ENCODE measurements around the gene PSME3.

DNA sequence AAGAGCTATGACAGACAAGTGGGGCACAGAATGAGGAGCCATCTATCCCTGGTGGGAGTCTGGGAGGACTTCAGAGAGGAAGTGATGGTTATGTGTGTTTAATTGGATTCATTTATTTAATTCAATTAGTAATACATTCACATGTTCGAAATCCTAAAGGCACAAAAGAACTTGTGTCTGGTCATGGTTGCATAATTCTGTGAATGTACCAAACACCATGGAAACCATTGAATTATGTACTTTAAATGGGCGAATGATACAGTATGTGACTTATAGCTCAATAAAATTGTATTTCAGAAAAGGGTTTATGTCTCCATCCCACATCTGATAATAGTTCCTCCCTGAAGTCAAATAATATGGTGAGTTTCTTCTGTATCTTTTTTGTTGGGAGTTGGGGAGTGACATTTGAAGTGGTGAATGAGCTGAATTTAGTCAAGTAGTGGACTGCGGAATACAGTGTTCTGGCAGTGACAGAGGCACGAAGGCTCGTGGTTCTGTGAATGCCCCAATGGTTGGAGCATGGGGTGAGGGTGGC, 47.6 kb downstream of the PSME3 start:
- TF ChIP-seq CTCF (IDR thresholded peaks at IDR 0.05; ENCODE audit: poor library complexity, severe bottlenecking) (no peak), TAF1 (IDR thresholded peaks at IDR 0.05; ENCODE audit: low read depth) (no peak), RAD21 (conservative IDR thresholded peaks at IDR 0.05) (no peak), SMC3 (conservative IDR thresholded peaks at IDR 0.05; ENCODE audit: poor library complexity) (no peak), EZH2 (IDR thresholded peaks at IDR 0.05; ENCODE audit: borderline replicate concordance, insufficient read depth, low read length, poor library complexity, severe bottlenecking) (no peak), POLR2AphosphoS5 (IDR thresholded peaks at IDR 0.05) (no peak)
- TF ChIP-seq, protein P1, sequence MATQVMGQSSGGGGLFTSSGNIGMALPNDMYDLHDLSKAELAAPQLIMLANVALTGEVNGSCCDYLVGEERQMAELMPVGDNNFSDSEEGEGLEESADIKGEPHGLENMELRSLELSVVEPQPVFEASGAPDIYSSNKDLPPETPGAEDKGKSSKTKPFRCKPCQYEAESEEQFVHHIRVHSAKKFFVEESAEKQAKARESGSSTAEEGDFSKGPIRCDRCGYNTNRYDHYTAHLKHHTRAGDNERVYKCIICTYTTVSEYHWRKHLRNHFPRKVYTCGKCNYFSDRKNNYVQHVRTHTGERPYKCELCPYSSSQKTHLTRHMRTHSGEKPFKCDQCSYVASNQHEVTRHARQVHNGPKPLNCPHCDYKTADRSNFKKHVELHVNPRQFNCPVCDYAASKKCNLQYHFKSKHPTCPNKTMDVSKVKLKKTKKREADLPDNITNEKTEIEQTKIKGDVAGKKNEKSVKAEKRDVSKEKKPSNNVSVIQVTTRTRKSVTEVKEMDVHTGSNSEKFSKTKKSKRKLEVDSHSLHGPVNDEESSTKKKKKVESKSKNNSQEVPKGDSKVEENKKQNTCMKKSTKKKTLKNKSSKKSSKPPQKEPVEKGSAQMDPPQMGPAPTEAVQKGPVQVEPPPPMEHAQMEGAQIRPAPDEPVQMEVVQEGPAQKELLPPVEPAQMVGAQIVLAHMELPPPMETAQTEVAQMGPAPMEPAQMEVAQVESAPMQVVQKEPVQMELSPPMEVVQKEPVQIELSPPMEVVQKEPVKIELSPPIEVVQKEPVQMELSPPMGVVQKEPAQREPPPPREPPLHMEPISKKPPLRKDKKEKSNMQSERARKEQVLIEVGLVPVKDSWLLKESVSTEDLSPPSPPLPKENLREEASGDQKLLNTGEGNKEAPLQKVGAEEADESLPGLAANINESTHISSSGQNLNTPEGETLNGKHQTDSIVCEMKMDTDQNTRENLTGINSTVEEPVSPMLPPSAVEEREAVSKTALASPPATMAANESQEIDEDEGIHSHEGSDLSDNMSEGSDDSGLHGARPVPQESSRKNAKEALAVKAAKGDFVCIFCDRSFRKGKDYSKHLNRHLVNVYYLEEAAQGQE (IDR thresholded peaks at IDR 0.05; ENCODE audit: borderline replicate concordance), result no peak

All from neural cell (in vitro differentiated cells).